H1 (cell line): ENCODE results near the gene TRIM9. TPM values are rescaled to one million over a fixed set of nuclear protein-coding genes. Genes with fewer than 3 reads are reported as not detected.

Source experiments
- CTCF ChIA-PET: fragments of 300-600 bp; sonication (Branson Sonifier 250); formaldehyde crosslinking; loops from one replicate; lab custom pipeline; 2021; ENCODE audit not compliant: partially characterized antibody; lab: Charles Lee
- POLR2A ChIA-PET: fragments of 300-600 bp; sonication (Branson Sonifier 250); formaldehyde crosslinking; loops from one replicate; lab custom pipeline; 2021; ENCODE audit warnings: inconsistent platforms; ENCODE audit not compliant: partially characterized antibody; lab: Charles Lee
- DNase-seq, 2 experiments: peaks; one replicate each; pipeline versions ENCODE4 v3.0.0 to v3.0.0-alpha.2; 2010 to 2022; ENCODE audit warnings: low spot score in 2 of 2, low read depth in 1 of 2, mixed read lengths in 1 of 2
- FAIRE-seq: peaks from 2 replicates; lab custom pipeline; 2011; peaks lifted over from hg19 to GRCh38; lab: Jason Lieb, UNC
- H2AFZ ChIP-seq: 2 replicates; pipeline ENCODE4 v1.8.1; 2012; ENCODE audit warnings: low read length, inconsistent platforms
- H2AK5ac ChIP-seq: 2 replicates; pipeline ENCODE4 v1.6.1; 2013; ENCODE audit warnings: low read depth, low read length
- H2BK120ac ChIP-seq: replicated peaks from 2 replicates; pipeline ENCODE3; 2013; ENCODE audit warnings: low read depth, low read length, inconsistent platforms
- H2BK12ac ChIP-seq: 2 replicates; pipeline ENCODE4 v1.6.1; 2013; ENCODE audit warnings: low read depth, low read length
- H2BK15ac ChIP-seq: 2 replicates; pipeline ENCODE4 v1.6.1; 2013; ENCODE audit warnings: low read length
- H2BK20ac ChIP-seq: 2 replicates; pipeline ENCODE4 v1.6.1; 2013; ENCODE audit warnings: low read length
- H2BK5ac ChIP-seq: 2 replicates; pipeline ENCODE4 v1.6.1; 2013; ENCODE audit warnings: low read depth, low read length
- H3K14ac ChIP-seq: 2 replicates; pipeline ENCODE4 v1.6.1; 2013; ENCODE audit warnings: inconsistent platforms; ENCODE audit not compliant: insufficient read length
- H3K18ac ChIP-seq: 2 replicates; pipeline ENCODE4 v1.6.1; 2013; ENCODE audit warnings: low read length; ENCODE audit errors: extremely low read depth
- H3K23ac ChIP-seq: 2 replicates; pipeline ENCODE4 v1.6.1; 2013; ENCODE audit warnings: inconsistent platforms; ENCODE audit not compliant: insufficient read length
- H3K23me2 ChIP-seq: 2 replicates; pipeline ENCODE4 v1.6.1; 2013; ENCODE audit warnings: low read depth, low read length
- H3K27ac ChIP-seq: 2 replicates; pipeline ENCODE4 v1.6.1; 2011; ENCODE audit warnings: low read depth, low read length, inconsistent platforms
- H3K27me3 ChIP-seq, 4 experiments: replicated peaks in 1 of 4; 1 replicate in 1 of 4; 2 replicates in 3 of 4; pipeline versions ENCODE4 v1.6.1 to v1.8.1; 2011 to 2013; ENCODE audit warnings: low read length in 3 of 4, mild to moderate bottlenecking in 3 of 4, inconsistent platforms in 2 of 4, mixed read lengths in 2 of 4, moderate library complexity in 1 of 4; ENCODE audit not compliant: control insufficient read depth in 3 of 4, insufficient read depth in 3 of 4; ENCODE audit errors: extremely low read depth in 1 of 4
- H3K36me3 ChIP-seq, 4 experiments: 2 replicates each; pipeline versions ENCODE4 v1.6.1 to v1.8.1; 2011 to 2013; ENCODE audit warnings: mild to moderate bottlenecking in 4 of 4, low read length in 3 of 4, moderate library complexity in 2 of 4, control low read depth in 1 of 4, inconsistent platforms in 1 of 4; ENCODE audit not compliant: insufficient read depth in 4 of 4, control insufficient read depth in 2 of 4
- H3K4ac ChIP-seq: replicated peaks from 2 replicates; pipeline ENCODE3; 2013; ENCODE audit warnings: low read length, low read depth, mixed read lengths, inconsistent platforms; ENCODE audit not compliant: insufficient read length
- H3K4me1 ChIP-seq, 4 experiments: replicated peaks in 1 of 4; 1 replicate in 1 of 4; 2 replicates in 3 of 4; pipeline versions ENCODE4 v1.6.1 to v1.8.1; 2011 to 2013; ENCODE audit warnings: low read length in 3 of 4, inconsistent platforms in 2 of 4, mixed read lengths in 1 of 4; ENCODE audit not compliant: insufficient read depth in 4 of 4, control insufficient read depth in 3 of 4
- H3K4me2 ChIP-seq, 2 experiments: 2 replicates each; pipeline versions ENCODE4 v1.6.1 to v1.8.1; 2011 to 2013; ENCODE audit warnings: low read depth in 2 of 2, low read length in 2 of 2, control low read depth in 1 of 2, inconsistent platforms in 1 of 2, mild to moderate bottlenecking in 1 of 2; ENCODE audit not compliant: insufficient read depth in 1 of 2
- H3K4me3 ChIP-seq, 4 experiments: fragments of 200-600, 300-600 bp in 1 of 4; sonication (generic), shearing (Covaris generic), sonication (Bioruptor Twin) in 1 of 4; 2 replicates each; pipeline versions ENCODE4 v1.5.1 to v1.8.1; 2011 to 2016; ENCODE audit warnings: low read length in 4 of 4, low read depth in 3 of 4, control low read depth in 2 of 4, inconsistent platforms in 2 of 4, mild to moderate bottlenecking in 2 of 4, mixed read lengths in 1 of 4, moderate library complexity in 1 of 4; ENCODE audit not compliant: insufficient read depth in 2 of 4; ENCODE audit errors: extremely low read depth in 1 of 4
- H3K56ac ChIP-seq: replicated peaks from 2 replicates; pipeline ENCODE3; 2013; ENCODE audit warnings: low read depth, mild to moderate bottlenecking, mixed read lengths, low read length, inconsistent platforms; ENCODE audit not compliant: insufficient read length
- H3K79me1 ChIP-seq: 2 replicates; pipeline ENCODE4 v1.6.1; 2013; ENCODE audit warnings: low read depth, low read length, control low read depth
- H3K79me2 ChIP-seq, 2 experiments: 2 replicates each; pipeline versions ENCODE4 v1.6.1 to v1.8.1; 2012 to 2013; ENCODE audit warnings: low read length in 2 of 2, mild to moderate bottlenecking in 2 of 2, inconsistent platforms in 1 of 2; ENCODE audit not compliant: insufficient read depth in 2 of 2, control insufficient read depth in 1 of 2
- H3K9ac ChIP-seq, 4 experiments: replicated peaks in 1 of 4; 1 replicate in 1 of 4; 2 replicates in 3 of 4; pipeline versions ENCODE4 v1.6.1 to v1.8.1; 2011 to 2013; ENCODE audit warnings: low read depth in 3 of 4, low read length in 3 of 4, control low read depth in 2 of 4, mild to moderate bottlenecking in 2 of 4, moderate library complexity in 2 of 4, inconsistent platforms in 1 of 4; ENCODE audit errors: extremely low read depth in 1 of 4
- H3K9me3 ChIP-seq, 2 experiments: 2 replicates each; pipeline versions ENCODE4 v1.6.1 to v1.8.1; 2012 to 2013; ENCODE audit warnings: mild to moderate bottlenecking in 2 of 2, moderate library complexity in 2 of 2, control low read depth in 1 of 2, inconsistent platforms in 1 of 2, low read depth in 1 of 2, low read length in 1 of 2, mixed read lengths in 1 of 2; ENCODE audit not compliant: insufficient read depth in 2 of 2
- H4K20me1 ChIP-seq, 2 experiments: replicated peaks in 1 of 2; 2 replicates each; pipeline versions ENCODE3 to v1.8.1; 2011 to 2013; ENCODE audit warnings: inconsistent platforms in 2 of 2, low read length in 2 of 2, mild to moderate bottlenecking in 1 of 2; ENCODE audit not compliant: insufficient read depth in 2 of 2, control insufficient read depth in 1 of 2
- H4K5ac ChIP-seq: 2 replicates; pipeline ENCODE4 v1.6.1; 2013; ENCODE audit warnings: low read length, low read depth, mixed read lengths, inconsistent platforms; ENCODE audit not compliant: insufficient read length
- H4K8ac ChIP-seq: 2 replicates; pipeline ENCODE4 v1.8.0; 2013; ENCODE audit warnings: mild to moderate bottlenecking, moderate library complexity, low read length, inconsistent platforms; ENCODE audit not compliant: insufficient read depth; ENCODE audit errors: extremely low read depth
- H4K91ac ChIP-seq: replicated peaks from 2 replicates; pipeline ENCODE3; 2013; ENCODE audit warnings: low read length, mixed read lengths, inconsistent platforms; ENCODE audit not compliant: insufficient read length
- ATF2 ChIP-seq: IDR thresholded peaks from 2 replicates; pipeline ENCODE4 v1.6.1; 2012; ENCODE audit warnings: low read length, inconsistent platforms
- BACH1 ChIP-seq: IDR thresholded peaks from 2 replicates; pipeline ENCODE4 v1.6.1; 2012; ENCODE audit warnings: low read length, improper control_type of control experiment
- BRCA1 ChIP-seq: IDR thresholded peaks from 2 replicates; pipeline ENCODE4 v1.6.1; 2012; ENCODE audit warnings: low read depth, low read length, improper control_type of control experiment
- CBX5 ChIP-seq: fragments of 300-800, 300-1000 bp; sonication (generic); IDR thresholded peaks from 2 replicates; pipeline ENCODE4 v1.7.1; 2016; ENCODE audit warnings: antibody characterized with exemption, low read length, low read depth
- CEBPB ChIP-seq: IDR thresholded peaks from 2 replicates; pipeline ENCODE4 v1.6.1; 2012; ENCODE audit warnings: low read depth, low read length
- CTBP2 ChIP-seq: IDR thresholded peaks from 2 replicates; pipeline ENCODE4 v1.7.0; 2011; ENCODE audit warnings: borderline replicate concordance, mild to moderate bottlenecking, moderate library complexity, mixed read lengths, low read length; ENCODE audit not compliant: insufficient read depth, insufficient read length
- FOSL1 ChIP-seq: IDR thresholded peaks from 2 replicates; pipeline ENCODE4 v1.6.1; 2011; ENCODE audit warnings: mild to moderate bottlenecking, low read depth, low read length, moderate library complexity; ENCODE audit not compliant: insufficient read depth
- HDAC2 ChIP-seq, 2 experiments: fragments of 300-600 bp in 1 of 2; sonication (generic) in 1 of 2; IDR thresholded peaks; 2 replicates each; pipeline ENCODE4 v1.6.1; 2011 to 2012; ENCODE audit warnings: low read depth in 2 of 2, low read length in 2 of 2, mild to moderate bottlenecking in 2 of 2, moderate library complexity in 2 of 2, borderline replicate concordance in 1 of 2, inconsistent platforms in 1 of 2
- PHF8 ChIP-seq: fragments of 200-600 bp; sonication (generic); conservative IDR thresholded peaks from 2 replicates; pipeline ENCODE4 v1.7.1; 2012; ENCODE audit warnings: low read depth, mild to moderate bottlenecking, inconsistent platforms, low read length, moderate library complexity
- POLR2A ChIP-seq, 2 experiments: IDR thresholded peaks; 1 replicate in 1 of 2; 2 replicates in 1 of 2; pipeline ENCODE4 v1.6.1; 2011; ENCODE audit warnings: low read depth in 2 of 2, low read length in 2 of 2, mild to moderate bottlenecking in 2 of 2; ENCODE audit errors: control extremely low read depth in 1 of 2
- POLR2AphosphoS5 ChIP-seq: IDR thresholded peaks from 2 replicates; pipeline ENCODE4 v1.6.1; 2011; ENCODE audit warnings: low read depth, low read length
- SP4 ChIP-seq: IDR thresholded peaks from 2 replicates; pipeline ENCODE4 v1.6.1; 2012; ENCODE audit warnings: low read length, inconsistent platforms
- YY1 ChIP-seq: IDR thresholded peaks from 2 replicates; pipeline ENCODE4 v1.6.1; 2011; ENCODE audit warnings: low read depth, mild to moderate bottlenecking, low read length
- ZNF274 ChIP-seq: IDR thresholded peaks from 2 replicates; pipeline ENCODE4 v1.7.0; 2012; ENCODE audit warnings: low read length, borderline replicate concordance; ENCODE audit errors: extremely low read depth
- whole genome bisulfite sequencing, 2 experiments: shearing (Covaris generic) in 1 of 2; methylation state at CpG; one replicate each; pipeline versions ENCODE4 v1.1.6 to v1.1.7; 2013 to 2015; ENCODE audit warnings: low lambda C conversion rate in 2 of 2, mixed read lengths in 2 of 2, inconsistent platforms in 1 of 2, low coverage in 1 of 2, missing lambda C conversion rate in 1 of 2; ENCODE audit not compliant: insufficient replicate concordance in 2 of 2, insufficient coverage in 1 of 2, insufficient read length in 1 of 2; ENCODE audit errors: extremely low coverage in 1 of 2, missing lambda C conversion rate in 1 of 2; 5-methylcytosine and 5-hydroxymethylcytosine counted together
- polyA plus RNA-seq, 7 experiments: library from polyadenylated mRNA; depleted of rRNA in 3 of 7; stranded (reverse) in 5 of 7; unstranded in 2 of 7; fragments of >200 nt in 5 of 7; fragments of 200-250 nt in 2 of 7; gene quantifications; 1 replicate in 5 of 7; 2 replicates in 1 of 7; 4 replicates in 1 of 7; pipeline versions ENCODE4 v1.2.1 to v1.2.3, GENCODE V29; 2011 to 2013; ENCODE audit warnings: missing spikeins in 2 of 7, mixed read lengths in 2 of 7
- total RNA-seq: library from RNA; stranded (reverse); fragmentation: NEBNext Ultra II Directional; extraction: Animal tissue kit (Norgen Biotek cat#: 25700); gene quantifications from 2 replicates; pipeline ENCODE4 v1.2.1, GENCODE V29; 2021

The TRIM9 gene
- total and polyA plus RNA-seq, 2 of the 8 experiments (the other 6 are each of a cell fraction or from before 2014, with no cell fraction given): 2.7 to 5.4 TPM

GRCh38 chr14:51019089-51019488, 75.8 kb downstream of the TRIM9 start:
- Histone ChIP-seq H4K91ac (no peak overlapping the region), H4K8ac (no peak overlapping the region), H4K5ac (no peak overlapping the region), H3K18ac (no peak overlapping the region), H3K4me3 (no peak overlapping the region), H2BK15ac (no peak overlapping the region), H3K56ac (no peak overlapping the region), H3K9me3 (peaks cover 3% of the 10 kb centered on the region in 2 experiments; a peak in 1 of 4 replicates), H2BK20ac (no peak overlapping the region), H3K14ac (no peak overlapping the region), H3K4me1 (no peaks in the 10 kb centered on the region), H2AK5ac (no peak overlapping the region), H2BK12ac (no peak overlapping the region), H3K23ac (no peak overlapping the region), H3K27me3 (no peaks in the 10 kb centered on the region), H2AFZ (no peak overlapping the region), H3K9ac (no peak overlapping the region), H2BK5ac (no peak overlapping the region), H3K79me2 (no peaks in the 10 kb centered on the region), H3K36me3 (no peaks in the 10 kb centered on the region), H3K79me1 (no peaks in the 10 kb centered on the region), H3K4me2 (no peak overlapping the region), H3K23me2 (no peaks in the 10 kb centered on the region; the same call in 1 of the 2 replicates), H3K4ac (no peak overlapping the region), H2BK120ac (no peak overlapping the region), H3K27ac (no peak overlapping the region), H4K20me1 (no peaks in the 10 kb centered on the region)
- WGBS, 2 experiments: 92% methylated on average over 1 of the region's 1 CpG; no CpG with 5 or more reads in 1 of the 2 experiments
- DNase-seq: no peak
- FAIRE-seq: no peak
- POLR2A ChIA-PET: no interaction called here
- CTCF ChIA-PET: interaction anchor here (1.3 kb wide), 1 partner anchor 19 kb away, joined by 3 read pairs; no protein-coding TSS in a partner anchor
- TF ChIP-seq ZNF274 (no peak), PHF8 (no peak), POLR2A (IDR thresholded peaks at IDR 0.05; ENCODE audit: control extremely low read depth in 1 of 2, low read depth in 2 of 2, low read length in 2 of 2) (no peak), BRCA1 (no peak), FOSL1 (no peak), CBX5 (no peak), SP4 (no peak), HDAC2 (IDR thresholded peaks at IDR 0.05; ENCODE audit: borderline replicate concordance in 1 of 2, low read depth in 2 of 2, low read length in 2 of 2) (no peak), YY1 (no peak), BACH1 (no peak), ATF2 (no peak), CEBPB (no peak), POLR2AphosphoS5 (no peak), CTBP2 (no peak)
